CD14-positive monocyte (primary cell): Measurements from ENCODE around the gene SAMD14. TPM values are rescaled to one million over a fixed set of nuclear protein-coding genes. Genes with fewer than 3 reads are reported as not detected.

Experiments
- DNase-seq, 3 donors: peaks; one replicate each; pipeline ENCODE4 v3.0.0-alpha.2; 2011 to 2022
- H2AFZ ChIP-seq: 2 replicates; pipeline ENCODE4 v1.6.0; 2012; ENCODE audit warnings: mild to moderate bottlenecking, low read depth, low read length, inconsistent platforms; ENCODE audit not compliant: insufficient read depth, poor library complexity, severe bottlenecking
- H3K27ac ChIP-seq, 2 donors: 1 replicate in 1 of 2; 2 replicates in 1 of 2; pipeline ENCODE4 v1.5.1; 2012 to 2013; ENCODE audit warnings: low read length in 2 of 2, control low read depth in 1 of 2, inconsistent platforms in 1 of 2, low read depth in 1 of 2, mild to moderate bottlenecking in 1 of 2
- H3K27me3 ChIP-seq, 2 donors: one replicate each; pipeline versions ENCODE4 v1.6.0 to v1.6.1; 2011 to 2013; ENCODE audit warnings: low read length in 2 of 2; ENCODE audit not compliant: control insufficient read depth in 2 of 2, insufficient read depth in 2 of 2
- H3K36me3 ChIP-seq, 2 donors: replicated peaks in 1 of 2; 1 replicate in 1 of 2; 2 replicates in 1 of 2; pipeline versions ENCODE4 v1.5.1 to v1.6.1; 2012 to 2013; ENCODE audit warnings: low read length in 2 of 2, control low read depth in 1 of 2, inconsistent platforms in 1 of 2, mild to moderate bottlenecking in 1 of 2; ENCODE audit not compliant: insufficient read depth in 2 of 2, control insufficient read depth in 1 of 2
- H3K4me1 ChIP-seq, 2 donors: 1 replicate in 1 of 2; 2 replicates in 1 of 2; pipeline versions ENCODE4 v1.5.1 to v1.6.1; 2012 to 2013; ENCODE audit warnings: low read length in 2 of 2, control low read depth in 1 of 2, inconsistent platforms in 1 of 2, mild to moderate bottlenecking in 1 of 2, moderate library complexity in 1 of 2; ENCODE audit not compliant: insufficient read depth in 2 of 2, control insufficient read depth in 1 of 2
- H3K4me2 ChIP-seq: replicated peaks from 2 replicates; pipeline ENCODE3; 2012; ENCODE audit warnings: low read length, moderate library complexity, mild to moderate bottlenecking; ENCODE audit not compliant: poor library complexity, severe bottlenecking; ENCODE audit errors: extremely low read depth
- H3K4me3 ChIP-seq, 3 experiments: fragments of 200-600 bp in 1 of 3; sonication (generic) in 1 of 3; replicated peaks in 1 of 3; 1 replicate in 2 of 3; 2 replicates in 1 of 3; pipeline ENCODE4 v1.5.1; 2011 to 2013; ENCODE audit warnings: low read length in 3 of 3, mild to moderate bottlenecking in 3 of 3, control low read depth in 2 of 3, low read depth in 2 of 3, inconsistent platforms in 1 of 3, moderate library complexity in 1 of 3
- H3K79me2 ChIP-seq: 2 replicates; pipeline ENCODE4 v1.6.0; 2012; ENCODE audit warnings: mild to moderate bottlenecking, control low read depth, inconsistent platforms, low read length, moderate library complexity; ENCODE audit not compliant: insufficient read depth
- H3K9ac ChIP-seq: 2 replicates; pipeline ENCODE4 v1.6.0; 2017; ENCODE audit warnings: low read length, mild to moderate bottlenecking; ENCODE audit not compliant: insufficient read depth, poor library complexity, severe bottlenecking
- H3K9me3 ChIP-seq, 2 donors: replicated peaks in 1 of 2; 1 replicate in 1 of 2; 2 replicates in 1 of 2; pipeline versions ENCODE4 v1.5.1 to v1.6.1; 2012 to 2013; ENCODE audit warnings: low read length in 2 of 2, control low read depth in 1 of 2; ENCODE audit not compliant: control insufficient read depth in 1 of 2, insufficient read depth in 1 of 2
- H4K20me1 ChIP-seq: 2 replicates; pipeline ENCODE4 v1.6.0; 2012; ENCODE audit warnings: mild to moderate bottlenecking, low read length, control low read depth, moderate library complexity; ENCODE audit not compliant: insufficient read depth
- H3K27ac Mint-ChIP-seq, 7 donors: one replicate each; pipeline ENCODE4 v1.8.0; 2020; ENCODE audit warnings: mild to moderate bottlenecking in 7 of 7, mixed read lengths in 7 of 7, moderate library complexity in 6 of 7, inconsistent platforms in 2 of 7
- H3K27me3 Mint-ChIP-seq, 3 donors: one replicate each; pipeline ENCODE4 v1.8.0; 2021 to 2022; ENCODE audit warnings: low read depth in 3 of 3, mild to moderate bottlenecking in 3 of 3, mixed read lengths in 3 of 3, moderate library complexity in 3 of 3, inconsistent platforms in 1 of 3
- H3K36me3 Mint-ChIP-seq, 2 donors: one replicate each; pipeline ENCODE4 v1.8.0; 2020; ENCODE audit warnings: mixed read lengths in 2 of 2, inconsistent platforms in 1 of 2, mild to moderate bottlenecking in 1 of 2
- H3K4me1 Mint-ChIP-seq: one replicate; pipeline ENCODE4 v1.8.0; 2020; ENCODE audit warnings: mild to moderate bottlenecking, mixed read lengths
- H3K4me3 Mint-ChIP-seq, 2 donors: one replicate each; pipeline ENCODE4 v1.8.0; 2020; ENCODE audit warnings: mild to moderate bottlenecking in 2 of 2, mixed read lengths in 2 of 2, moderate library complexity in 1 of 2
- H3K9me3 Mint-ChIP-seq, 7 donors: one replicate each; pipeline ENCODE4 v1.8.0; 2020 to 2022; ENCODE audit warnings: mixed read lengths in 7 of 7, mild to moderate bottlenecking in 6 of 7, moderate library complexity in 6 of 7, inconsistent platforms in 2 of 7
- WGBS: methylation state at CpG from one replicate; pipeline ENCODE4 v1.1.5; 2013; ENCODE audit warnings: missing lambda C conversion rate; ENCODE audit not compliant: insufficient coverage; 5-methylcytosine and 5-hydroxymethylcytosine counted together
- intact Hi-C, 2 donors: fragments of 100-400 bp; cut with micrococcal nuclease; formaldehyde crosslinking; loops; one replicate each; pipeline versions ENCODE4 v1.15.0 to v1.15.1; 2023
- polyA plus RNA-seq, 3 donors: library from polyadenylated mRNA; depleted of rRNA in 1 of 3; unstranded in 2 of 3; stranded (reverse) in 1 of 3; fragments of 300-500 nt in 2 of 3; fragments of >200 nt in 1 of 3; fragmentation: Illumina TruSeq in 2 of 3; gene quantifications; 1 replicate in 2 of 3; 2 replicates in 1 of 3; pipeline ENCODE4 v1.2.3, GENCODE V29; 2012 to 2021
- TF ChIP-seq, protein P1 (sequence below): fragments of 200-600 bp; IDR thresholded peaks from one replicate; pipeline ENCODE4 v1.8.0; 2022; ENCODE audit warnings: antibody characterized with exemption, mild to moderate bottlenecking

SAMD14 gene
- polyA plus RNA-seq, 3 donors, result 0.09 TPM; not detected in 2

- no peak overlapping the region for H3K27ac ChIP-seq
- no peaks in the 10 kb centered on the region for H3K79me2 ChIP-seq
- no peaks in the 10 kb centered on the region for H3K4me1 ChIP-seq
- H3K4me2 ChIP-seq, result no peak overlapping the region
- H3K4me3 Mint-ChIP-seq, result no peak overlapping the region
- TF ChIP-seq, protein P1, sequence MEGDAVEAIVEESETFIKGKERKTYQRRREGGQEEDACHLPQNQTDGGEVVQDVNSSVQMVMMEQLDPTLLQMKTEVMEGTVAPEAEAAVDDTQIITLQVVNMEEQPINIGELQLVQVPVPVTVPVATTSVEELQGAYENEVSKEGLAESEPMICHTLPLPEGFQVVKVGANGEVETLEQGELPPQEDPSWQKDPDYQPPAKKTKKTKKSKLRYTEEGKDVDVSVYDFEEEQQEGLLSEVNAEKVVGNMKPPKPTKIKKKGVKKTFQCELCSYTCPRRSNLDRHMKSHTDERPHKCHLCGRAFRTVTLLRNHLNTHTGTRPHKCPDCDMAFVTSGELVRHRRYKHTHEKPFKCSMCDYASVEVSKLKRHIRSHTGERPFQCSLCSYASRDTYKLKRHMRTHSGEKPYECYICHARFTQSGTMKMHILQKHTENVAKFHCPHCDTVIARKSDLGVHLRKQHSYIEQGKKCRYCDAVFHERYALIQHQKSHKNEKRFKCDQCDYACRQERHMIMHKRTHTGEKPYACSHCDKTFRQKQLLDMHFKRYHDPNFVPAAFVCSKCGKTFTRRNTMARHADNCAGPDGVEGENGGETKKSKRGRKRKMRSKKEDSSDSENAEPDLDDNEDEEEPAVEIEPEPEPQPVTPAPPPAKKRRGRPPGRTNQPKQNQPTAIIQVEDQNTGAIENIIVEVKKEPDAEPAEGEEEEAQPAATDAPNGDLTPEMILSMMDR, result no peak
- WGBS, result 90% methylated on average over 1 of the region's 1 CpG
- no peaks in the 10 kb centered on the region for H4K20me1 ChIP-seq
- no peaks in the 10 kb centered on the region for H3K36me3 Mint-ChIP-seq
- no peak overlapping the region for H3K27ac Mint-ChIP-seq
- no peaks in the 10 kb centered on the region for H3K36me3 ChIP-seq
- no peaks in the 10 kb centered on the region for H3K27me3 ChIP-seq
- intact Hi-C loops, result no loop called here
- H3K9me3 ChIP-seq, result peaks cover 0 to 9% of the 10 kb centered on the region in 2 donors
- H3K27me3 Mint-ChIP-seq, result peaks cover 4 to 7% (median 6%) of the 10 kb centered on the region in 3 donors
- no peak overlapping the region for H2AFZ ChIP-seq
- H3K9ac ChIP-seq, result no peak overlapping the region
- H3K4me3 ChIP-seq, result no peak overlapping the region
- peaks cover 2 to 12% (median 8%) of the 10 kb centered on the region in 7 donors for H3K9me3 Mint-ChIP-seq
- no peaks in the 10 kb centered on the region for H3K4me1 Mint-ChIP-seq
- no peak for DNase-seq
These were observed 57.0 kb downstream of the SAMD14 start for GRCh38 chr17:50072925-50073324.

DNA sequence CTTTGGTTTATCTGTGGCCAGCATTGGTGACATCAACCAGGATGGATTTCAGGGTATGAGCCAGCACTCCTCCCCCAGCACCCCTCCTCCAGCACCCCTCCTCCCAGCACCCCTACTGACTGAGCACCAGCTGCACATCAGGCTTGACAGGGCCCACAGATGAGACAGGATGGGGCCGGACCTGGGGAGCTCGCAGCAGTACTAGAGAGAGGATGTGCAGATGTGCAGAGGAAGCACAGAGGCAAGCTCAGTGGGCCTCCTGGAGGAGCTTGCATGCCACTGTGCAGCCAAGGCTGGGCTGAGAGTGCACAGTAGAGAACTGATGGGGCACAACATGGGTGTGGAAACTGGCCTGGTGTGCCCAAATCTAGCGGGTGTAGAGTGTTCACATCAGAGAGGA lies 57.8 kb downstream of the SAMD14 start:
- no peak for DNase-seq
- Mint-ChIP-seq H3K27me3 (peaks cover 4 to 7% (median 5%) of the 10 kb centered on the region in 3 donors), H3K9me3 (peaks cover 2 to 12% (median 8%) of the 10 kb centered on the region in 7 donors), H3K4me1 (no peaks in the 10 kb centered on the region), H3K36me3 (no peaks in the 10 kb centered on the region), H3K4me3 (no peak overlapping the region), H3K27ac (peak overlapping the region in 1 of 7 donors; percentile 5)
- no peaks in the 10 kb centered on the region for H3K36me3 ChIP-seq
- no peak overlapping the region for H3K27ac ChIP-seq
- H3K9ac ChIP-seq, result no peak overlapping the region
- TF ChIP-seq, protein P1, result no peak
- no peak overlapping the region for H3K4me2 ChIP-seq
- H3K4me3 ChIP-seq, result no peak overlapping the region
- no peaks in the 10 kb centered on the region for H3K27me3 ChIP-seq
- intact Hi-C loops, result no loop called here
- 86% methylated on average over 2 of the region's 3 CpGs for WGBS
- H3K79me2 ChIP-seq, result no peaks in the 10 kb centered on the region
- no peak overlapping the region for H2AFZ ChIP-seq
- no peaks in the 10 kb centered on the region for H3K4me1 ChIP-seq
- no peaks in the 10 kb centered on the region for H4K20me1 ChIP-seq
- peaks cover 0 to 9% of the 10 kb centered on the region in 2 donors for H3K9me3 ChIP-seq
